ENCODE data around the gene PNRC1.
"Not testable (repeated sequence)": the region's sequence is repeated elsewhere in the genome, so short reads cannot be mapped to it uniquely, and the experiment has no call there.

The PNRC1 gene

DNA sequence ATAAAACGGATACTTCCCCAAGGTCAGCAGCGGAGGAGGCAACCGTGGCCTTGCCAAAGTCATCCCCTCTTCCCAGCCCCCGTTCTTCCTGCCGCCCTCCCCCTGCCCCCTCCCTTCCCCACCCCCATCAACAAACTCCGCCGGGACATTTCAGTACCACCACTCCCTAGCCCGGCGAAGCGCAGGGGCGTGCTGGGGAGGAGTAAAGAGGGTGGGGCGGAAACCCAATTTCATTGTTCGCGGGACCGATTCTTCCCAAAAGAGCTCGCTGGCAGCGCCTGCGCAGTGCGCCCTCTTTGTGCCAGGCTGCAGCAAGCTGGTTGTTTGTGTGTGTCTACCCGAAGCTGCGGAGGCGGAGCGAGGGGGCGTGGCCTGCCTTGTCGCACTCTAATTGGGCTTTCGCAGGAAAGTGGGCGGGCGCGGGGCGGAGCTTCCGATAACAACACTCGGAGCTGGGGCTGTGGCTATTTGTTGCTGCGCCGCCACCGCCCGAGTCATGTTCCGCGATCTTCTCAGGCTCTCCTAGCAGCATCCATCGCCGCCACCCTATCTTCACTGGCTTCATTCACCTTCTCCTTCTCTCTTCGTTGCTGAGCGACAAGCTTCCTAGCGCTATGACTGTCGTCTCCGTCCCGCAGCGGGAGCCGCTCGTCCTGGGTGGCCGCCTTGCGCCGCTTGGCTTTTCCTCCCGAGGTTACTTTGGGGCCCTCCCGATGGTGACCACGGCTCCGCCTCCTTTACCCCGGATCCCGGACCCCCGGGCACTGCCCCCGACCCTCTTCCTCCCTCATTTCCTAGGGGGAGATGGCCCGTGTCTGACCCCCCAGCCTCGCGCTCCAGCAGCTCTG lies at the start of gene PNRC1:
TSS of gene PNRC1 (plus strand) at position 471 of the 848 bp plus-strand sequence. CDS start at position 615, 144 bp downstream.
- peak; percentile 100 for DNase-seq

DNA sequence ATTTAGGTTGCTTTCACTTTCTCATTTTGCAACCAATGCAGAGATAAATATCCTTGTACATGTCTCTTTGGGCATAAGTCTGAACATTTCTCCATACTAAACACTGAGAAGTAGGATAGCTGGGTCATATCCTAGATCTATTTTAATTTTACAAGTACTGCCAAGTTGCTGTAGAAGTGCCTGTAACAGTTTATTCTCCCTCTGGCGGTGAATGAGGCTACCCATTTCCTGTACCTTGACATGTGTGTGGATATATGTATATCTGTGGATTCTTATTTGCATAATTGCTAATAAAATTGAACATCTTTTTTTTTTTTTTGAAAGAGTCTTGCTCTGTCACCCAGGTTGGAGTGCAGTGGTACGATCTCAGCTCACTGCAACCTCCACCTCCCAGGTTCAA lies 48.0 kb upstream of the PNRC1 start:
- DNase-seq: peak in 1 of 2 donors; percentile 9

DNA sequence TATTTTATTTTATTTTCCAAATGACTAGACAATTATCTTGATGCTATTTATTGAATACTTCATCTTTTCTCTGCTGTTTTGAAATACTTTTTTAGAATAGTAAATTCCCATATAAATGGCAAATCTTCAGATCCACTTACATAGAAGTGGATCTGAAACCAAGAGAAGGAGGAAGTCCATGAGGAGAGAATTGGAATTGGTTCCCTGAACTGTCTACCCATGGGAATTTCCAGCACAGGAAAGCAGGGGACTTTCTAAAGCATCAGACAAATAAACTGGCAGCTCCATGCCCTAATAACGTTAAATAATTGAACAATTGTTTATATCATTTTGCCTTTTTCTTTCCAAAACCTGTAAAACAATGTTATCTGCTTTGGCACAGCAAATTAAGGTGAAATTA lies 47.1 kb upstream of the PNRC1 start:
- no peak for DNase-seq

DNA sequence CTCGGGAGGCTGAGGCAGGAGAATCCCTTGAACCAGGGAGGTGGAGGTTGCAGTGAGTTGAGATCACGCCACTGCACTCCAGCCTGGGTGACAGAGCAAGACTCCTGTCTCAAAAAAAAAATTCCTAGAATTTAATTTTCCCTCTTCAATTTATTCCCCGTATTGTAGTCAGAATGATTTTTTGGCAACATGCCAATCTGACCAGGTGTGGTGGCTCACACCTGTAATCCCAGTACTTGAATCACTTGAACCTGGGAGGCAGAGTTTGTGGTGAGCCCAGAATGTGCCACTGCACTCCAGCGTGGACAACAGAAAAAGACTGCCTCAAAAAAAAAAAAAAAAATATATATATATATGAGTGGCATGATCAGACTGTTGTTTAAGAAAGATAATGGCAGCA lies 46.4 kb upstream of the PNRC1 start:
- DNase-seq: not testable (repeated sequence)

DNA sequence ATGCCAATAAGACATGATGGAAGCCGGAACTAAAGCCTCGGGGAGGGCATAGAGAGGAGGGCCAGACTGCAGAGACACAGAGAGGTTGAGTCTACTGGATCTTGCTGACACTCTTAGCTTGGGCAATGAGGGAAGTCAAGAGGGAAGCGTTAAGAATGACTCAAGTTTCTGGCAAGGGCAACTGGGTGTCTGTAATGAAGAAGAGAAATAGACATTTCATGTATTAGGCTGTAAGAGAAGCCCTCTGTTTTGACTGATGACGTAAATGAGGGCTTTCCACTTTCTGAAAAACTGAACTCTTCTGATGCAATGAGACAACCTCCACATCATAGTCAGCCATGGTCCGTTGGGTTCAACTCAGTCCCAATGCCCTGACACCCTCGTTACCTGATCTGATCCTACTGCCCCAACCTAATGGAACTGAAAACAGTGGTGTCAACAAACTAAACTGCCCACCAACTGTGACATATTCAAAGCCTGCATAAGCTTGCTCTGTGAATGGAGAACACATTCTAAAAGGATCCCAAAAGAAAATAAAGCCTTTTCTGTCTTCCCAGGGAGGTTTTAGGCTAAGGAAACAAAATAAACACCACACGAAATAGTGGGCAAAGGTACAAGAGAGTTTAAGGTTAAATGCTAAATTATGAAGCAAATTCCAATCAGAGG lies 45.8 kb upstream of the PNRC1 start:
- DNase-seq: peak; percentile 32 to 74

DNA sequence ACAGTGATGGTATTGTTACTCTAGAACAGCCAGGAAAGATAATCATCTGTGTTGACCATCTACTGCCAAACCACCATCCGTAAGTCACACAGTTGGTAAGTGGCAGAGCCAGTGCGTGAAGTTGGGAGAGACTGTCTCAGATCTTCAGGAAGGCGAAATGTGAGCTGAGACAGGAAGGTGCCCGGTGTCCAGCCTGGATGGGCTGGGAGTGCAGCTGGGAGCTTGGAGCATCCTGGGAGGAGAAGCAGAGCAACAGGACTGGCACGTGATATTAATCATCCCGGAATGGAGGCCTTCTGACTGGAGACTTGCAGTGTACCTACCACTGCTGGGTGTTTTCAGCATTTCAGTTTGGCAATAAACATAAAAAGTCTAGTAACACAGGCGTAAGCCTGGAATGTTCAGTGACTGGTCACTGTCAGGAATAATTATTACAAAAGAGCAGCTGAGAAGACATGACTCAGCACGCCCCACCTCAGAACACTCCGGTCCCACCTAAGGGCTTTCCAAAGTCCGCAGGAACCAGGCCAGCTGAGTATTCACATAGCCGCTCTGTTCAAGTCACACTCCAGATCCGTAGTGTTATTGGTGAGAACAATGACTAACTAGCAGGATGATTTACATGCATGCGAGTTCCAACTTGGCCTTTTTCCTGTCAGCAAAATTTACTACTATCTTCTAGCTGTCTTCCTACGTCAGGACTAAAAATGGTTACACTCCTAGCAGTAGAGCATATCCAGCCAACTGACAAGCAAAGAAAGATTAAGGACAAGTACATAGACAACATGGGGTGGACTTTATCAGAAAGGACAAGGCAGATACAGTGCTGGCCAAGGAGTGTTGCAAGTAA lies 45.1 kb upstream of the PNRC1 start:
- DNase-seq: peak in 1 of 2 donors; percentile 60

DNA sequence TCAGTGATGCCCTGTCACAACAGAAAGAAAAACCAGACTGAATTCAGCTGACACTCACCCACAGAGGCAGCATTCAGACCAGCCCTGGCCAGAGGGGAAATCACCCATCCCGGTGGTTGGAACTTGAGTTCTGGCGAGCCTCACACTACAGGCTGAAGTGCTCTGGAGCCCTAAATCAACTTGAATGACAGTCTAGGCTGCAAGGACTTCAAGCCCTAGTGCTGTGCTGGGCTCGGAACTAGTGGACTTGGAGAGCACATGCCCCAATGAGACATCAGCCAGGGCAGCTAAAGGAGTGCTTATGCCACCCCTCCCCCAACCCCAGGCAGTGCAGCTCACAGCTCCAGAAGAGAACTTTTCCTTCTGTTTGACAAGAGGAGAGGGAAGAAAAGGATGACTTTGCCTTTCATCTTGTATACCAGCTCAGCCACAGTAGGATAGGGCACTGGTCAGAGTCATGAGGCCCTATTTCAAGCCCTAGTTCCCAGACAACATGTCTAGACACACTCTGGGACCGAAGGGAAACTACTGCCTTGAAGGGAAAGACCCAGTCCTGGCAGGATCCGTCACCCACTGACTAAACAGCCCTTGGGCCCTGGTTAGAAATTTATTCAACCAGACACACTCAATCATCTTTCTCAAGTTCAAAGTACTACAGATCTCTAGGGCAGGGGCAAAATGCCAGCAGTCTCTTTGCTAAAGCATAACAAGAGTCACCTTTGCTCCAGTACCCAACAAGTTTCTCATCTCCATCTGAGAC lies 43.2 kb upstream of the PNRC1 start:
- no peak for DNase-seq

DNA sequence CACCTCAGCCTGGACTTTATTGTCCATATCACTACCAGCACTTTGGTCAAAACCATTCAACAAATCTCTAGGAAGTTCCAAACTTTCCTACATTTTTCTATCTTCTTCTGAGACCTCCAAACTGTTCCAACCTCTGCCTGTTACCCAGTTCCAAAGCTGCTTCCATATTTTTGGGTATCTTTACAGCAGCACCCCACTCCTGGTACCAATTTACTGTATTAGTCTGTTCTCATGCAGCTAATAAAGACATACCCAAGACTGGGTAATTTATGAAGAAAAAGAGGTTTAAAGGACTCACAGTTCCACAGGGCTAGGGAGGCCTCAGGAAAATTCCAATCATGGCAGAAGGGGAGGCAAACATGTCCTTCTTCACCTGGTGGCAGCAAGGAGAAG lies 42.7 kb upstream of the PNRC1 start:
- not testable (repeated sequence) for DNase-seq

DNA sequence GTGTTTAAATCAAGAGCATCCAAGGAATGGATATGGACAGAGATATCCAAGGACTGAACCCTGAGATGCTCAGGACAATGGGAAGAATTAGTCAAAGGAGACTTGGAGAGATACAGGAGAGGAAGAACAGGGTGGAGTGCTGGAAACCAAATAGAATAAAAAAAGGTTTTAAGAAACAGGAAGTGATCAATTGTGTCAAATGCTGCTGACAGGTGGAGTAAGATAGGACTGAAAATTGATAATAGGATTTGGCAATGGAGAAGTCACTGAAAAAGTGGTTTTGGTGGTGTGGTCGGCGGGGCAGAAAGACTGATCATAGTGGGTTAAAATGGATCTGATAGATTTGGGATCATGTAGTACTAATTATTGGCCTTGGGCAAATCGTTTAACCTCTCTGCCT lies 37.9 kb upstream of the PNRC1 start:
- no peak for DNase-seq

DNA sequence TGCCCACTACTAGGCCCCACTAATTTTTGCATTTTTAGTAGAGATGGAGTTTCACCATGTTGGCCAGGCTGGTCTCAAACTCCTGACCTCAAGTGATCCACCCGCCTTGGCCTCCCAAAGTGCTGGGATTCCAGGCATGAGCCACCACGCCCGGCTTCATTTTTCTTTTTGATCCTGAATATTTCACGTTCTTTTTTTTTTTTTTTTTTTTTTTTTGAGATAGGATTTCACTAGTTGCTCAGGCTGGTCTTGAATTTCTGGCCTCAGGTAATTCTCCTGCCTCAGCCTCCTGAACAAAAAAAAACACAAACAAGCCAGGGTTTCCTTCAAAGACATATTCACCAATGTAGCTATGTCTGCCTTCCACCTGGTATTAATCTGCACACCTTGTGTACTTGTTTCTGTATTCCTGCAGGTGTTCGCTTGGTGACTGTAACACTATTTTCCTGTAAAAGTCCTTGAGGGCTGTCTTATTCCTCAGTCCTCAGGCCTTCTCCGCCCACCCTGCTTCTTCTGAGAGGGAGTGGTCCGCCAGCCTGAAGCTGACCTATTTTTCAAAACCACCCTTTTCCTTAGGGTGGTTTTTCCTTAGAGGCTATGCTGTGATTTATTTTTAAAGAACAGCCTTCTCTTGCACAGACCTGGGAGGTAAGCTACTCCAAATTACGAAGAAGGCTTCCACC lies 36.1 kb upstream of the PNRC1 start:
- no peak for DNase-seq

DNA sequence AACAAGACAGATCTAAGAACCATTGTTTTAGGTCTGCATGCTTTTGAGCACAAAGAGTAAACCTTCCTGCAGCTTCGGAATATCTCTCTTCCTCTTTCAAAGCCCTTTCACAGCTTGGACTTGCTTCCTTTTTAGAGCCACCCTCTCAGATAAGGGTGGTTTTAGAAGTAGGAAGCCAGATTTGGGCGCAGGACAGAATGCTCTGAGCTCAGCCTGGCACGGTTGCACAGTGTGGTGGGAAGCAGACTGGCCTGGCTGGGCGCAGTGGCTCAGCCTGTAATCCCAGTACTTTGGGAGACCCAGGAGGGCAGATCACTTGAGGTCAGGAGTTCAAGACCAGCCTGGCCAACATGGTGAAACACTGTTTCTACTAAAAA lies 35.6 kb upstream of the PNRC1 start:
- peak in 1 of 2 donors; percentile 36 for DNase-seq

DNA sequence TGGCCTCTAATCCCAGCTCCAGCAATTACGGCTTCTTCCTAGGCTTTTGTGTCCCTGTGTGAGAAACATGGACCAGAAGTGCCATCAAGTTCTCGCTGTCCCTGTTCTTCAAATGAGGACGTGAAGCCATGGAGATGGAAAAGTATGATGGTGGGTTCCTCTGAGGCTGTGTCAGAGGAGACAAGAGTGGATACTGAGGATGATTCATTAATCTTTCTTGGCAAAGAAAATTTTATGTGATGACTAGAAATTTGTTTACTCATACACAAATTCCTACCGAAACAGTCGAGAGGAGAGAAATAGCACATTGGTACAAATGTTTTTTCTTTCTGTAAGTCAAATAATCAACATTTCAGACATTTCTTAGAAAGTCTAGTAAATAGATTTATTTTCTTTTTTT lies 35.0 kb upstream of the PNRC1 start:
- no peak for DNase-seq

DNA sequence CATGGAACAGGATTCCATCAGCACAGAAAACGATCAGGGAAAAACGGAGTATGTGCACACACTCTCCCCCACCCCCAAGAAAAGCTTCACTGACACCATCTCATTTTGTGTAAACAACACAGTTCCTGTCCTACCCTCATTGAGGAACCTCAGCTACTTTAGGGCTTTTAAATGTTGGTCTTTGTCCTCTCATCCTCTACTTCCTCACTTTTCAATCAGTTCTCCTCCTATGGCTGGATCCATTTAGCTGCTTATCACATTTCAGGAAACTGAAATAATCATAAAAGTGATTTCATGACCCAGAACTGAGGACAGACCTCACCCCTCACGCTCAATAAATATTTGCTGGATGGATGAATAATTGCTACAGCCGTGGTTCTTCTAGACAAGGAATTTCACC lies 33.1 kb upstream of the PNRC1 start:
- DNase-seq: no peak

DNA sequence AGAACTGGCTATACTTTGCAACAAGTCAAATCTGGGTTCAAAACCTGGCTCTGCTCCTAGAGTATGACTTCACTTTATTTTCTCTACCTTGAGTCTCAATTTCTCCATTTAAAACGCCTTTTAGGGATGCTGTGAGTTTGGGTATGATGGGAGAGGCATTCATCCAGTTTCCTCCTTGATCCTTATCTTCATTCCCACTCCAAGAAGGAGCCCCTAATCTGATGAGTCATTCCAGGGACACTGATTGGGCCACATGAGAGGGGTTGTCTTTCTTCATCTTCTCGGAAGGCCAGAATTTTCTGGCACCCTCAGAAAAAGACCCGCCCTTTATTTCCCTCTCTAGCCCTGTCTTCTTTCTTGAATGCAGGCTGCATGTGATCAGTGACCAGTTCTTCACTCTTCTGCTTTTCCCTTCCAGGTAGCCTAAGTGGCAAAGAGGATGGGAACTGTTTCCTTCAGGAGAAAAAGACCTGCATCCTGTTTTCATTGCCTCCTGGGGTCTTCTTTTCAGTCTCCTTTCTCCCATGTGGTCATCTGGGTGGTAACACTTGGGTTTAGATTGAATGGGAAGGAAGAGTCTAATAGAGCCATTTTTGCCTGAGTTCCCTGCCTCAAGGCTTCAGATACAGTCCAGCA lies 32.1 kb upstream of the PNRC1 start:
- DNase-seq: no peak

DNA sequence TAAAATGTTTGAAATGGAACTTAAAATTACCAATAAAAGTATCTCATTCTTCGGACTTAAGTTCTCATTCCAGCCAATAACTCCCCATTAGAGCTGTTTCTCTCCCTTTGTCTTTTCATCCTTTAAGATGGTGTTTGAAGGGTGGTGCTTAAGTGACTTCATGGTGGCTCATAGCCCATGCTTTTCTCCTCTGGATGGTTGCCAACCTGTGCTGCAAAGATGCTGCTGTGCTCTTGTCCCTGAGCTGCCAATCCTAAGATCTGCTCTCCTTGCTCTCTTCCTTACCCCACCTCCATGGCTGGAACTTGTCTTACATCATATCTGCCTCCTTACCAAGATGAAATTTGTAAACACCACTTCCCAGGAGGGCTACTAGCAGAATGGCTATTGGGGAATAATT lies 31.6 kb upstream of the PNRC1 start:
- no peak for DNase-seq

DNA sequence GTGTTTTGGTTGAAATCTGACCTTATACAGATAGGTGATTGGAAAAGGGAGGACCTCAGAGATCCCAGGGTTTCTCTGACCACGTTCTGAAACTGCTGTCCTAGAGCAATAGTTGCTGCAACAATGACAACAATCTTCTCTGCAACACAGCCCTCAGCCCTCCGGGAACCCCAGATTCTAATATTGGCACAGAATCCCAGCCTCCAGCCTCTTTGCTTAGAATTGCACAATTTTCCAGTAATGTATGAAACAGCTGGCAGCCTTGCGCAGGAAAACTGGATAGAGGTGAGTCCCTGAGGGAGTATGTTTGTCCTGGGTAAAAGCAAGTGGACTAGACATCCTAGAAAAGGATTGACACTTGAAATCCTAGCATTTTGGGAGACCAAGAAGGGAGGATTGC lies 30.4 kb upstream of the PNRC1 start:
- DNase-seq: no peak

DNA sequence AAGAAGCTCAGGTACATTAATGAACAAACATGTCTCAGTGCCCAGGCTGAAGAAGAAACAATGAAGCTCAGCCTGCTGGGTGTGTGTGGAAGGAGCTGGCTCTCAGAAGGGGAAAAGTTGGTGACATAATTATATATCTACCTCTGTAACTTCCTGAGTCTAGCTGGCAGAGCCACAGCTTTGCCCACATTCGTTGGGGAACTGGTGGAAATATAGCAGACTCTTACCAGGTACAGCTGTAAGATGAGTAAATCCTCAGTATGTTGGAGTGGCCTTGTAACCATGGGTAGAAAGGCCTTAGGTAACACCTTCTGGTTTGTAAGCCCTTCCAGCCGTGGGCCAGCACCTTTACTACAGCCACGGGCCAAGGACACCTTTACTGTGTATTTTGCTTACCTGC lies 29.9 kb upstream of the PNRC1 start:
- DNase-seq: no peak

DNA sequence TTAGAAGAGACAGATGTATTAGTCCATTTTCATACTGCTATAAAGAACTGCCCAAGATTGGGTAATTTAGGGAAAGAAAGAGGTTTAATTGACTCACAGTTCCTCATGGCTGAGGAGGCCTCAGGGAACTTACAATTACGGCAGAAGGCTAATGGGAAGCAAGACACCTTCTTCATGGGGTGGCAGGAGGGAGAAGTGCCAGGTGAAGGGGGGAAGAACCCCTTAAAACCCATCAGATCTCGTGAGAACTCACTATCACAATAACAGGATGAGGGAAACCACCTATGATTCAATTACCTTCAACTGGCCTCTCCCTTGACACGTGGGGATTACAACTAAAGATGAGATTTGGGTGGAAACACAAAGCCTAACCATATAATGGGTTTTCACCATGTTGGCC lies 28.9 kb upstream of the PNRC1 start:
- peak in 1 of 2 donors; percentile 13 for DNase-seq

DNA sequence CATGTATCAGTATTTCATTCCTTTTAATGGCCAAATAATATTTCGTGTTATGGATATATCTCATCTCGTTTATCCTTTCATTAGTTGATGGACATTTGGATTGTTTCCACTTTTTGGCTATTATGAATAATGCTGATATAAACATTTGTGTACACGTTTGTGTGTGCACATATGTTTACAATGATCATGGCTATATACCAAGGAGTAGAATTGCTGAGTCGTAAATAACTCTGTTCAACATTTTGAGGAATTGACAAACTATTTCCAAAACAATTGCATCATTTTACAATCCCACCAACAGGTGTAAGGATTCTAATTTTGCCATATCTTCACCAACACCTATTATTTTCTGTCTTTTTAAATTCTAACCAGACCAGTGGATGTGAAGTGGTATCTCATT lies 26.3 kb upstream of the PNRC1 start:
- no peak for DNase-seq

DNA sequence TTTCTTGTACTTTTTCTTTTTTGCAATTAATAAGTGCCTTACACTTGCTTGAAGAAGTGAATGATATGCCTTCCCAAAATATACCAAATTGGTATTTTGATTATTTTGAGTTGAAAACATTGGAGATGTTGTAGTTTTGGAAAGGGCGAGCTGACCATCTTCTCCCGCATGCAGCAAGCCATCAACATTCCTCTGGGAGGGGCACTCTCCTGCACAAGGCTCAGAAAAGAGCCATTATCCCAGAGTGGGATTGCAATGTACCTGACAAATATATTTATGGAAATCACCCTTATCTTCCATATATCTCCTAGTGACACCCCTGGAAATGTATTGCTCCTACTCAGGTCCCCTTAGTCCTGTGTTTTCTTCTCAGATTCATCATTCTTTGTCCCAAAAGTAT lies 22.8 kb upstream of the PNRC1 start:
- no peak for DNase-seq

DNA sequence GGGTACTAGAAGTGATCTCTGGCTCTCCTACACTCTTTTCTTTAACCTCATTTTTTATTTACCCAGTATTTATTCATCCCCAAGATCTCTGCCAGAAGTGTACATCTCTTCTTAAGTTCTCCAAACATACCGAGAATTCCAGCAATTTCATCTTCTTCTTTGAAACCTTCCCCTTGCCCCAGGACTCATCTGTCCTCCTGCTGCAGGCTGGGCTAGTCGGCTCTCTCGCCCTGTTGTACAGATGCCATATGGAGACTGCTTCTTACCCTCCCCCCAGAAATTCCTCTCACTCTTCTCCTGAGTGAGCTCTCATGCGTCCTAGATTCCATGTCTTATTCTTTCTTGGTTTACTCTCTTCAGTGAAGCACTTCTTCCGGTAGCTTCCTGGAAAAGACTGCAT lies 21.9 kb upstream of the PNRC1 start:
- no peak for DNase-seq

DNA sequence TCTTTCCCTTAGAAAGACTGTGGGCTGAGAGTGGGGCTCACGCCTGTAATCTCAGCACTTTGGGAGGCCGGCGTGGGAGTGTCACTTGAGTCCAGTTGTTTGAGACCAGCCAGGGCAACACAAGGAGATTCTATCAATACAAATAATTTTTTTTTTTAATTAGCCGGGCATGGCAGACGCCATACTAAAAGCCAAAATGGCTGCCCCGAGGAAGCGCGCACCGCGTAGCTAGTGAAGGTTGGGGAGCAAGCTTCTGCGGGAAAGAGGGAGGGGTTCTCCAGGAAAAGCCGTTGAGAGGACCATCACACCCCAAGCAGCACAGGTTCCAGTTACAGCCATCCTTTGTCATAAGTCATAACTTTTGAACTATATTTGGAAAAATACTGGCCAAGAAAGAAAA lies 21.3 kb upstream of the PNRC1 start:
- no peak for DNase-seq
